Measurements from ENCODE around the gene MTUS2. TPM values are rescaled to one million over a fixed set of nuclear protein-coding genes. Genes with fewer than 3 reads are reported as not detected.

MTUS2 gene
- total RNA-seq, 1 experiment from 2014 or later: 0.35 TPM

DNA sequence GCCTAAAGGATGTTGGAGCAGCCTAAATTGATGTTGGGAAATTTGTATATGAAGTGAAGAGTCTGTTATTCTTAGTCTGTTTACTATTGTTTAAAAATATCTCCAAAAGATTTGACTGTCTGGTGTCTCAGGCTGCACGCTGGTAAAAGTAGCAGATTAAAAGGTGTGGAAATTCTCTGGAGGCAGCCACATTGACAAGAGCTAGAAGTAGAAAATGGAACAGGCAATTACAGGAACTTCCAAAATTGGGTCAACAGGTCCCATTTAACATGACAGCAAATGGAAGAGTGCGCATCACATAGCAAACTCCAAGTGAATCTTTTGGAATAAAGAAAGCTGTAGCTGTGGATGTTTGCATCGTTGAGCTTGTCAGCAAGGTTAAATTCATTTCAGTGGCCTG lies 138.3 kb downstream of the MTUS2 start:
- Histone ChIP-seq H2BK15ac (ENCODE audit: low read depth, low read length) (no peak overlapping the region), H4K5ac (ENCODE audit: insufficient read length, low read depth, low read length) (no peak overlapping the region), H2AFZ (ENCODE audit: low read length) (no peak overlapping the region), H3K4ac (ENCODE audit: low read depth, low read length) (no peak overlapping the region), H2AK5ac (ENCODE audit: insufficient read length, low read length) (no peak overlapping the region), H3K27me3 (ENCODE audit: insufficient read depth, low read length) (no peaks in the 10 kb centered on the region), H3K14ac (ENCODE audit: insufficient read depth, low read length) (no peak overlapping the region), H3T11ph (ENCODE audit: low read length) (no peak overlapping the region), H3K4me2 (ENCODE audit: insufficient read depth, insufficient read length, low read length) (no peak overlapping the region), H4K8ac (replicated peaks; ENCODE audit: insufficient read length, low read depth, low read length) (no peak overlapping the region), H3K27ac (ENCODE audit: insufficient read length, low read depth, low read length) (no peak overlapping the region), H3K56ac (ENCODE audit: insufficient read length, low read depth, low read length) (no peak overlapping the region), H3K79me2 (ENCODE audit: insufficient read depth, low read length) (no peaks in the 10 kb centered on the region), H3K9ac (ENCODE audit: extremely low read depth, insufficient read length, low read length) (no peak overlapping the region), H4K20me1 (ENCODE audit: control insufficient read depth, insufficient read depth, insufficient read length) (no peaks in the 10 kb centered on the region), H3K79me1 (ENCODE audit: insufficient read depth, low read depth, low read length, poor library complexity, severe bottlenecking) (no peaks in the 10 kb centered on the region), H2BK20ac (ENCODE audit: low read depth, low read length, poor library complexity, severe bottlenecking) (no peak overlapping the region), H4K91ac (ENCODE audit: insufficient read length, low read depth, low read length) (no peak overlapping the region), H2BK12ac (ENCODE audit: insufficient read length, low read depth, low read length) (no peak overlapping the region), H2BK5ac (ENCODE audit: insufficient read length, low read length) (no peak overlapping the region), H3K18ac (ENCODE audit: insufficient read length, low read depth, low read length) (no peak overlapping the region), H2BK120ac (ENCODE audit: low read depth, low read length, poor library complexity, severe bottlenecking) (no peak overlapping the region), H3K23me2 (ENCODE audit: insufficient read length, low read depth, low read length, poor library complexity, severe bottlenecking) (no peaks in the 10 kb centered on the region), H3K23ac (ENCODE audit: insufficient read length, low read depth, low read length) (no peak overlapping the region), H3K4me1 (ENCODE audit: insufficient read depth, low read length) (no peaks in the 10 kb centered on the region), H3K9me3 (ENCODE audit: control insufficient read depth, low read depth, low read length) (no peaks in the 10 kb centered on the region)
- DNase-seq: no peak
- WGBS (ENCODE audit: extremely low coverage, insufficient read length, low lambda C conversion rate): no CpG with 5 or more reads among the region's 3 CpGs
- H3K36me3 Mint-ChIP-seq (ENCODE audit: insufficient read depth in 1 of 3, low read depth in 3 of 3): no peaks in the 10 kb centered on the region
- no peaks in the 10 kb centered on the region for H3K4me1 Mint-ChIP-seq
- H3K27me3 Mint-ChIP-seq (ENCODE audit: low read depth): peaks cover 6% of the 10 kb centered on the region; the same call in 1 of the 2 replicates
- H3K4me3 Mint-ChIP-seq: no peak overlapping the region
- H3K9me3 Mint-ChIP-seq: no peaks in the 10 kb centered on the region; a peak in 1 of 5 replicates
- TF ChIP-seq, protein P1, sequence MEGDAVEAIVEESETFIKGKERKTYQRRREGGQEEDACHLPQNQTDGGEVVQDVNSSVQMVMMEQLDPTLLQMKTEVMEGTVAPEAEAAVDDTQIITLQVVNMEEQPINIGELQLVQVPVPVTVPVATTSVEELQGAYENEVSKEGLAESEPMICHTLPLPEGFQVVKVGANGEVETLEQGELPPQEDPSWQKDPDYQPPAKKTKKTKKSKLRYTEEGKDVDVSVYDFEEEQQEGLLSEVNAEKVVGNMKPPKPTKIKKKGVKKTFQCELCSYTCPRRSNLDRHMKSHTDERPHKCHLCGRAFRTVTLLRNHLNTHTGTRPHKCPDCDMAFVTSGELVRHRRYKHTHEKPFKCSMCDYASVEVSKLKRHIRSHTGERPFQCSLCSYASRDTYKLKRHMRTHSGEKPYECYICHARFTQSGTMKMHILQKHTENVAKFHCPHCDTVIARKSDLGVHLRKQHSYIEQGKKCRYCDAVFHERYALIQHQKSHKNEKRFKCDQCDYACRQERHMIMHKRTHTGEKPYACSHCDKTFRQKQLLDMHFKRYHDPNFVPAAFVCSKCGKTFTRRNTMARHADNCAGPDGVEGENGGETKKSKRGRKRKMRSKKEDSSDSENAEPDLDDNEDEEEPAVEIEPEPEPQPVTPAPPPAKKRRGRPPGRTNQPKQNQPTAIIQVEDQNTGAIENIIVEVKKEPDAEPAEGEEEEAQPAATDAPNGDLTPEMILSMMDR (conservative IDR thresholded peaks at IDR 0.05): no peak
- H3K27ac Mint-ChIP-seq: no peak overlapping the region

Measured in H9 (cell line).